ENCODE data around the gene PACSIN2.

PACSIN2 gene, protein sequence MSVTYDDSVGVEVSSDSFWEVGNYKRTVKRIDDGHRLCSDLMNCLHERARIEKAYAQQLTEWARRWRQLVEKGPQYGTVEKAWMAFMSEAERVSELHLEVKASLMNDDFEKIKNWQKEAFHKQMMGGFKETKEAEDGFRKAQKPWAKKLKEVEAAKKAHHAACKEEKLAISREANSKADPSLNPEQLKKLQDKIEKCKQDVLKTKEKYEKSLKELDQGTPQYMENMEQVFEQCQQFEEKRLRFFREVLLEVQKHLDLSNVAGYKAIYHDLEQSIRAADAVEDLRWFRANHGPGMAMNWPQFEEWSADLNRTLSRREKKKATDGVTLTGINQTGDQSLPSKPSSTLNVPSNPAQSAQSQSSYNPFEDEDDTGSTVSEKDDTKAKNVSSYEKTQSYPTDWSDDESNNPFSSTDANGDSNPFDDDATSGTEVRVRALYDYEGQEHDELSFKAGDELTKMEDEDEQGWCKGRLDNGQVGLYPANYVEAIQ

GRCh38 chr22:43014869-43015676 is at the start of gene PACSIN2:
TSS of gene PACSIN2 (minus strand) at chr22:43015149. CDS start at chr22:42912080, 103,069 bp downstream.
- Histone ChIP-seq H3K4me3 (ENCODE audit: low read depth in 1 of 2, low read length in 2 of 2) (peak within 1 kb of the TSS; percentile 76 to 87), H3K36me3 (ENCODE audit: control insufficient read depth in 1 of 2, insufficient read depth in 2 of 2, low read length in 2 of 2) (no peaks in the 10 kb centered on the region), H3K4me1 (ENCODE audit: control insufficient read depth in 1 of 2, insufficient read depth in 2 of 2, low read length in 2 of 2) (peaks cover 12 to 15% of the 10 kb centered on the region in 2 donors), H3K27me3 (ENCODE audit: low read depth, low read length) (no peaks in the 10 kb centered on the region), H3K27ac (ENCODE audit: low read length) (peak within 1 kb of the TSS; percentile 51), H3K9me3 (ENCODE audit: control insufficient read depth in 1 of 2, low read length in 2 of 2) (no peaks in the 10 kb centered on the region)

- H3K27me3 ChIP-seq (ENCODE audit: low read depth, low read length) = no peaks in the 10 kb centered on the region
- no peak overlapping the region for H3K27ac ChIP-seq (ENCODE audit: low read length)
- no peak overlapping the region for H3K4me3 ChIP-seq (ENCODE audit: low read depth in 1 of 2, low read length in 2 of 2)
- no peaks in the 10 kb centered on the region for H3K4me1 ChIP-seq (ENCODE audit: control insufficient read depth in 1 of 2, insufficient read depth in 2 of 2, low read length in 2 of 2)
- no peaks in the 10 kb centered on the region for H3K9me3 ChIP-seq (ENCODE audit: control insufficient read depth in 1 of 2, low read length in 2 of 2)
- H3K36me3 ChIP-seq (ENCODE audit: control insufficient read depth in 1 of 2, insufficient read depth in 2 of 2, low read length in 2 of 2) = peaks cover 10 to 36% of the 10 kb centered on the region in 2 donors
These were observed 45.2 kb upstream of the PACSIN2 start for GRCh38 chr22:43060183-43060582.

DNA sequence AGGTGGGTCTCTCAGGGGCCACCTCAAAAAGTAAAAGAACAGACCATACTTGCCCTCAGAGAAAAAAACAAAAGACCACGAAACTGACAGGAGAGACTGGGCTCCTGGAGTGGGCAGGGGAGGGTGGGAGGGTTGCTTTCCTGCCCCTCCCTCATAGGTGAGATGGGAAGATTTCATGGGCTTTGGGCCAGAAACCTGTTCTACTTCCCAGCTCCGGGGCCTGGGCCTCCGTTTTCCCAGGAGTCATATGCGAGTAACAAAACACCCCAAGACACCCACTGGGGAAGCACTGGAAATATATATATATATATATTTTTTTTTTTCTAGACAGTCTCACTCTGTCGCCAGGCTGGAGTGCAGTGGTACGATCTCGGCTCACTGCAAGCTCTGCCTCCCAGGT is 42.7 kb upstream of the PACSIN2 start:
- Histone ChIP-seq H3K27ac (ENCODE audit: low read length) (no peak overlapping the region), H3K27me3 (ENCODE audit: low read depth, low read length) (no peaks in the 10 kb centered on the region), H3K36me3 (ENCODE audit: control insufficient read depth in 1 of 2, insufficient read depth in 2 of 2, low read length in 2 of 2) (peaks cover 0 to 21% of the 10 kb centered on the region in 2 donors), H3K4me1 (ENCODE audit: control insufficient read depth in 1 of 2, insufficient read depth in 2 of 2, low read length in 2 of 2) (no peaks in the 10 kb centered on the region), H3K9me3 (ENCODE audit: control insufficient read depth in 1 of 2, low read length in 2 of 2) (no peaks in the 10 kb centered on the region), H3K4me3 (ENCODE audit: low read depth in 1 of 2, low read length in 2 of 2) (no peak overlapping the region)

- Histone ChIP-seq H3K4me3 (ENCODE audit: low read depth in 1 of 2, low read length in 2 of 2) (no peak overlapping the region), H3K27ac (ENCODE audit: low read length) (no peak overlapping the region), H3K4me1 (ENCODE audit: control insufficient read depth in 1 of 2, insufficient read depth in 2 of 2, low read length in 2 of 2) (no peaks in the 10 kb centered on the region), H3K36me3 (ENCODE audit: control insufficient read depth in 1 of 2, insufficient read depth in 2 of 2, low read length in 2 of 2) (peaks cover 0 to 9% of the 10 kb centered on the region in 2 donors), H3K9me3 (ENCODE audit: control insufficient read depth in 1 of 2, low read length in 2 of 2) (no peaks in the 10 kb centered on the region), H3K27me3 (ENCODE audit: low read depth, low read length) (no peaks in the 10 kb centered on the region)
These were observed 38.2 kb upstream of the PACSIN2 start for GRCh38 chr22:43053176-43053575.

GRCh38 chr22:43050995-43051394 is 36.0 kb upstream of the PACSIN2 start:
- H3K4me1 ChIP-seq (ENCODE audit: control insufficient read depth in 1 of 2, insufficient read depth in 2 of 2, low read length in 2 of 2) = no peaks in the 10 kb centered on the region
- no peaks in the 10 kb centered on the region for H3K27me3 ChIP-seq (ENCODE audit: low read depth, low read length)
- H3K9me3 ChIP-seq (ENCODE audit: control insufficient read depth in 1 of 2, low read length in 2 of 2) = no peaks in the 10 kb centered on the region
- peaks cover 0 to 9% of the 10 kb centered on the region in 2 donors for H3K36me3 ChIP-seq (ENCODE audit: control insufficient read depth in 1 of 2, insufficient read depth in 2 of 2, low read length in 2 of 2)
- no peak overlapping the region for H3K27ac ChIP-seq (ENCODE audit: low read length)
- no peak overlapping the region for H3K4me3 ChIP-seq (ENCODE audit: low read depth in 1 of 2, low read length in 2 of 2)

DNA sequence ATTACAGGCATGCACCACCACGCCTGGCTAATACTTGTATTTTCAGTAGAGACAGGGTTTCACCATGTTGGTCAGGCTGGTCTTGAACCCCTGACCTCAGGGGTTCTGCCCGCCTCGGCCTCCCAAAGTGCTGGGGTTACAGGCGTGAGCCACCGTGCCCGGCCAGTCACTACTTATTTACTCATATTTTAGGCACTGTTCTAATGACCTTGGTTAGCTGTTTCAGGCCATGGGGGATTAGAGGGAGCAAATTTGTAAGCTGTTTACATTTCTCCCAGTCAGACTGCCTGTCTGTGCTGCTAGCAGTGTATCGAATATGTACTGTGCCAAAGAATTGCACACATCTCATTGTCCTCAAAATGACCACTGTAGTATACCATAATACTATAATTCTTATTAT is 32.7 kb upstream of the PACSIN2 start:
- Histone ChIP-seq H3K4me1 (ENCODE audit: control insufficient read depth in 1 of 2, insufficient read depth in 2 of 2, low read length in 2 of 2) (no peaks in the 10 kb centered on the region), H3K9me3 (ENCODE audit: control insufficient read depth in 1 of 2, low read length in 2 of 2) (no peaks in the 10 kb centered on the region), H3K4me3 (ENCODE audit: low read depth in 1 of 2, low read length in 2 of 2) (no peak overlapping the region), H3K27me3 (ENCODE audit: low read depth, low read length) (no peaks in the 10 kb centered on the region), H3K27ac (ENCODE audit: low read length) (no peak overlapping the region), H3K36me3 (ENCODE audit: control insufficient read depth in 1 of 2, insufficient read depth in 2 of 2, low read length in 2 of 2) (peaks cover 0 to 9% of the 10 kb centered on the region in 2 donors)

GRCh38 chr22:43044290-43044712 is 29.4 kb upstream of the PACSIN2 start:
- no peaks in the 10 kb centered on the region for H3K27me3 ChIP-seq (ENCODE audit: low read depth, low read length)
- H3K9me3 ChIP-seq (ENCODE audit: control insufficient read depth in 1 of 2, low read length in 2 of 2) = no peaks in the 10 kb centered on the region
- H3K4me1 ChIP-seq (ENCODE audit: control insufficient read depth in 1 of 2, insufficient read depth in 2 of 2, low read length in 2 of 2) = no peaks in the 10 kb centered on the region
- H3K27ac ChIP-seq (ENCODE audit: low read length) = no peak overlapping the region
- no peak overlapping the region for H3K4me3 ChIP-seq (ENCODE audit: low read depth in 1 of 2, low read length in 2 of 2)
- H3K36me3 ChIP-seq (ENCODE audit: control insufficient read depth in 1 of 2, insufficient read depth in 2 of 2, low read length in 2 of 2) = no peaks in the 10 kb centered on the region

DNA sequence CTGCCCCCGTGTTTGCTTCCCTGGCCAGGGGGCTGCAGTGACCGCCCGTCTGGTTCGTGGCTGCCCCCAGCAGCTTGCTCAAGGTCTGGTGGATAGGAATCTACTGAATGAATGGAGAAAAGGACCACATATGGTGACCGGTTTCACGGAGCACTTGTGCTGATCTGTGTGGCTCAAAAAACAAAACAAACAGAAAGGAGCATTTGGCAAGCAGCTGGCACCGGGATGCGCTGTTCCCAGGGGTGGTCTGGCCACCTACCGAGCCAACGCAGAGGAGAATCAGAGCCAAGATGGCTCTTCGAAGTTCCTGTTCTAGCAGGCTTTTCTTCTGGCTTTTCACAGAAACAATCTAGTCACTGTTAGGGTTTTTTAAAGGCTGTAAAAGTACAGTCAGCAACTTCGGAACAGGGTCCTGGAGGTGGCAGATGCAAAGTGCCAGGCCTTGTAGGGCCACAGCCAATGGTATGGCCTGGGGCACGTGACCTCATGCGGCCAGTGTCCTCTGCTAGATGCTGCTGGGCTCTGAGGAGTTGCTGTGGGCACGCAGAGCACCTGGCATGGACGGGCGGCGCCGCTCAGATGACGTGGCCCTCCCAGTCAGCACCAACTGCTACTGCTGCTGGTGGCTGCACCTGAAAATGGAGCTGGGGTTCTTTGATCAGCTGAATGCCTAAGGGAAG is 27.3 kb upstream of the PACSIN2 start:
- no peaks in the 10 kb centered on the region for H3K27me3 ChIP-seq (ENCODE audit: low read depth, low read length)
- no peaks in the 10 kb centered on the region for H3K9me3 ChIP-seq (ENCODE audit: control insufficient read depth in 1 of 2, low read length in 2 of 2)
- no peaks in the 10 kb centered on the region for H3K36me3 ChIP-seq (ENCODE audit: control insufficient read depth in 1 of 2, insufficient read depth in 2 of 2, low read length in 2 of 2)
- no peak overlapping the region for H3K4me3 ChIP-seq (ENCODE audit: low read depth in 1 of 2, low read length in 2 of 2)
- no peaks in the 10 kb centered on the region for H3K4me1 ChIP-seq (ENCODE audit: control insufficient read depth in 1 of 2, insufficient read depth in 2 of 2, low read length in 2 of 2)
- no peak overlapping the region for H3K27ac ChIP-seq (ENCODE audit: low read length)

DNA sequence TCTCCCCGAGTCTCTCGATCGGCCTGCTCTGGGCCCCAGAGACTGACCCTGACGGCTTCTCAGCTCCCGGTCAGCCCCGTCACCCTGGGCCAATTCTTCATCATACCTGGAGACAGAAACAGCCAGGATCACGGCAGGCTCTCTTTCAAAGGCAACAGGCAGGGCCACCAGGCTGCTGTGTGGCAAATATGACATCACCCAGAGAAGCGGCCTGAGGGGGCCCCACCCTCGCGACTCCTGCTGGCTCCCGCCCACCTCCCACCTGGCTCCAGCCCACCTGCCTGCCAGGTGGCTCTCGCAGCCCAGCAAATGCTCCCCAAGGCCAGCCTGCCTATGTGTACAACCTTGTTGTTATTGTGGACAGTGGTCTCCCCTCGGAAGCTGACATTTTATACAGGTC is 24.9 kb upstream of the PACSIN2 start:
- Histone ChIP-seq H3K36me3 (ENCODE audit: control insufficient read depth in 1 of 2, insufficient read depth in 2 of 2, low read length in 2 of 2) (no peaks in the 10 kb centered on the region), H3K4me1 (ENCODE audit: control insufficient read depth in 1 of 2, insufficient read depth in 2 of 2, low read length in 2 of 2) (no peaks in the 10 kb centered on the region), H3K4me3 (ENCODE audit: low read depth in 1 of 2, low read length in 2 of 2) (no peak overlapping the region), H3K27me3 (ENCODE audit: low read depth, low read length) (no peaks in the 10 kb centered on the region), H3K9me3 (ENCODE audit: control insufficient read depth in 1 of 2, low read length in 2 of 2) (no peaks in the 10 kb centered on the region), H3K27ac (ENCODE audit: low read length) (no peak overlapping the region)

DNA sequence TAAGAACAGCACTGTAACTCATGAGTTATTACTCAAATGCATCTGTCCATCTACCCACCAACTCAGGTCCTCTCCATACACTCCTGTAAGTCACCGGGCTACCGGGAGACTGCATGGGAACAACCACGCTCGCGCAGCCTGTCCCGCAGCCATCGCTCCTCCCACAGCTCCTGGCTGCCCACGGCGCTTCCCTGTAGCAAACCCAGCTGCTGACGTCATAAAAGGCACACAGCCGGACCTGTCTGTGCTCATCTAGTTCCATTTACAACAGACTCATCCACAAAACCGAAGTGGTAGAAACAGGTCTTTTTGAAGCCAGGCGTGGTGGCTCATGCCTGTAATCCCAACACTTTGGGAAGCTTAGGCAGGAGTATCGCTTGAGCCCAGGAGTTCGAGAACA is 23.4 kb upstream of the PACSIN2 start:
- Histone ChIP-seq H3K4me1 (ENCODE audit: control insufficient read depth in 1 of 2, insufficient read depth in 2 of 2, low read length in 2 of 2) (no peaks in the 10 kb centered on the region), H3K36me3 (ENCODE audit: control insufficient read depth in 1 of 2, insufficient read depth in 2 of 2, low read length in 2 of 2) (no peaks in the 10 kb centered on the region), H3K4me3 (ENCODE audit: low read depth in 1 of 2, low read length in 2 of 2) (no peak overlapping the region), H3K27me3 (ENCODE audit: low read depth, low read length) (no peaks in the 10 kb centered on the region), H3K27ac (ENCODE audit: low read length) (no peak overlapping the region), H3K9me3 (ENCODE audit: control insufficient read depth in 1 of 2, low read length in 2 of 2) (no peaks in the 10 kb centered on the region)

GRCh38 chr22:43036282-43036829 is 21.4 kb upstream of the PACSIN2 start:
- H3K4me3 ChIP-seq (ENCODE audit: low read depth in 1 of 2, low read length in 2 of 2) = no peak overlapping the region
- no peak overlapping the region for H3K27ac ChIP-seq (ENCODE audit: low read length)
- H3K36me3 ChIP-seq (ENCODE audit: control insufficient read depth in 1 of 2, insufficient read depth in 2 of 2, low read length in 2 of 2) = no peaks in the 10 kb centered on the region
- H3K4me1 ChIP-seq (ENCODE audit: control insufficient read depth in 1 of 2, insufficient read depth in 2 of 2, low read length in 2 of 2) = no peaks in the 10 kb centered on the region
- H3K27me3 ChIP-seq (ENCODE audit: low read depth, low read length) = no peaks in the 10 kb centered on the region
- H3K9me3 ChIP-seq (ENCODE audit: control insufficient read depth in 1 of 2, low read length in 2 of 2) = no peaks in the 10 kb centered on the region
